NAMALWA (cell line): ENCODE results near the gene ELAVL3.
"Not testable (repeated sequence)": the region's sequence is repeated elsewhere in the genome, so short reads cannot be mapped to it uniquely, and the experiment has no call there.

Source experiments
- DNase-seq: peaks from one replicate; pipeline ENCODE4 v3.0.0-alpha.2; 2015; ENCODE audit warnings: low spot score

The ELAVL3 gene

GRCh38 chr19:11458912-11459311, 21.9 kb downstream of the ELAVL3 start:
- not testable (repeated sequence) for DNase-seq

DNA sequence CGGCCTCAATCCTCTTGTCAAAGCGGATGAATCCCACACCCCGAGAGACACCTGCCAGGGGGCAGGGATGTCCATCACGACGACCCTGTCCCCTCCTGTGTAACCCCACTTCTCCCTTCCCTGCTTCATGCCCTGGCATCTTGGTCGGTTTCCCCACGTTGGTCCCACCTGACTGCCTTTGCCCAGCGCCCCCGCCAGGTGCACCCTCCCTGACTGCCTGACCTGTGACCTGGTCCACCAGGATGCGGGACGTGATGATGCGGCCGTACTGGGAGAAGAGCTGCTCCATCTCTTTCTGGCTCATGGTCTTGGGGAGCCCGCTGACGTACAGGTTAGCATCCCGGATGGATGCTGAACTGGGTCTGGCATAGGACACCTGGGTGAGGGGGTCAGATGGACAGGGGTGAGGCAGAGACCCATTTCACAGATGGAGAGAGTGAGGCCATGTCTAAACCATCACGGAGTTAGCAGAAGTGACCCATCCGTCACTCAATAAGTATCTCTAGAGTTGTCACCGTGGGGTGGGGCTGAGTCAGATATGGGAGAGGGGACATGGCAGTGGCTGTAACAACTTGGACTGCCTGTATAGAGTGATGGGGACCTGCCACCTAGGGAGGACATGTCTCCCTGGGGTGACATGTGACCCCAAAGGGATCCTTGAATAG, 22.5 kb downstream of the ELAVL3 start:
- no peak for DNase-seq

GRCh38 chr19:11457831-11458230, 23.0 kb downstream of the ELAVL3 start:
- DNase-seq, result no peak

- DNase-seq, result no peak
These were observed 23.7 kb downstream of the ELAVL3 start for GRCh38 chr19:11457115-11457514.

DNA sequence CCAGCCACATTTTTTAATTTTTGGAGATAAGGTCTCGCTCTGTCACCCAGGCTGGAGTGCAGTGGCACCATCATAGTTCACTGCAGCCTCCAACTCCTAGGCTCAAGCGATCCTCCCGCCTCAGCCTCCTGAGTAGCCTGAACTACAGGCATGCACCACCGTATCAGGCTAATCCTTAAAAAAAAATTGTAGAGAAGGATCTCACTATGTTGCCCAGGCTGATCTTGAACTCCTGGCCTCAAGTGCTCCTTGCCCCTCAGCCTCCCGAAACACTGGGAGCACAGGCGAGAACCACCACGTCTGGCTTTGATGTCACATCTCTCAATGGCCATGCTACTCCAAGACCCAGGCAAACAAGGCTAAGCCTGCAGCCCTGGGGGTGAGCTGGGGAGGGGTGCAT, 24.2 kb downstream of the ELAVL3 start:
- DNase-seq, result no peak

- DNase-seq, result not testable (repeated sequence)
These were observed 25.7 kb downstream of the ELAVL3 start for GRCh38 chr19:11455233-11455554.

GRCh38 chr19:11453468-11454341, 27.1 kb downstream of the ELAVL3 start:
- DNase-seq, result peak; percentile 53

DNA sequence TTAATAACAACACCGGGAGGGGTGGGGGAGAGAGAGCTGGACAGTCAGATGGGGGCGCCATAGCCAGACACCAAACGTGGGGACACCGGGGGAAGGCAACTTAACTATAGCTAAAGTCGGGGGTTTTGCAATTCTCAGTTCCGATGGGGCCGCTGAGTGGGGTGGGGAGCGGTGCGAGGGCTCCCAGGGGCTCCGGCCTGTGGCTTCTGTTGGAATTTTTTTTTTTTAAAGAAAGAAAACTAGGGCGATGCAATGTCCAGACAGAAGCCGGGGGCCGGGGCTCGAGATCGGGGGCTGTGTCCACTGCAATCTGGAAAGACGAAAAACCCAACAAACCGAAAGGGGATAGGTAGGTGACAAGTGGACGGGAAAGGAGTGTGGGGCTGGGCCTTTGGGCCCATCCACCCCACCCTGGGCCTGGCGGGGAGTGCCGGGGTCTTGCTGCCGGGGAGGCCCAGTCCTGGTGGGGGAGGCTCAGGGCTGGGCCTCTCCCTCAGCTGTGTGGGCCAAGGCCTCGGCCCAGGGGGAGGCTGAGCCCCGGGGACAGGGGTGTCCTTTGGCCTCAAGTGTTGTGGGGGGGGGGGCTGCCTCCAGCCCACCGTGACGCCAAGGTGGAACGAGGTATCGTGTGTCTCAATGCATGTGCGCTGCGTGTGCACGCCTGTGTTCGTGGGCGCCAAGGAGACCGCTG, 28.1 kb downstream of the ELAVL3 start:
- no peak for DNase-seq

GRCh38 chr19:11451871-11452619, 28.8 kb downstream of the ELAVL3 start:
- no peak for DNase-seq

DNA sequence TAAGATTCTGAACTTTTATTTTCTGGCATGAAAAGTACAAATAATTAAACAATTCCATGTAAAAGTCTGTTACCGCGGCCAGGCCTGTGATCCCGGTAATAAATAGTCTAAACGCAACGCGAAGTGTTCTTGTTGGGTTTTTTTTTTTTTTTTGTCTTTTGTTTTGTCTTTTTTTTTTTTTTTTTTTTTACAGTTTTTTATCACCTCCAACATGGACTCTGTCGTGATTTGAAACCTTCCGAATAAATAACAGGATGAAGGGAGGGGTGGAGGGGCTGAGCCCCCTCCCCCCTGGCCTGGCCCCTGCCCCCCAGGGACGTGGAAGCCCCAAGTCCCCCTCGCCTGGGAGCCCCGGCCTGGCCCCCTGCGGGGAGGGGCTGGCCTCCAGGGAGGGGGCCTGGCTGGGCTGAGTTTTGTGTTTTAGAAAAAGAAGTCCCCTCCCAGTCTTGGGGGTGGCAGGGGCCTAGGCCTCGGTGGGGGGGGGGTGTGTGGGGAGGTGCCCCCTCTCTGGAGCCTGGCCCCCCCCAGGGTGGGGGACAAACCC, 29.4 kb downstream of the ELAVL3 start:
- no peak for DNase-seq

DNA sequence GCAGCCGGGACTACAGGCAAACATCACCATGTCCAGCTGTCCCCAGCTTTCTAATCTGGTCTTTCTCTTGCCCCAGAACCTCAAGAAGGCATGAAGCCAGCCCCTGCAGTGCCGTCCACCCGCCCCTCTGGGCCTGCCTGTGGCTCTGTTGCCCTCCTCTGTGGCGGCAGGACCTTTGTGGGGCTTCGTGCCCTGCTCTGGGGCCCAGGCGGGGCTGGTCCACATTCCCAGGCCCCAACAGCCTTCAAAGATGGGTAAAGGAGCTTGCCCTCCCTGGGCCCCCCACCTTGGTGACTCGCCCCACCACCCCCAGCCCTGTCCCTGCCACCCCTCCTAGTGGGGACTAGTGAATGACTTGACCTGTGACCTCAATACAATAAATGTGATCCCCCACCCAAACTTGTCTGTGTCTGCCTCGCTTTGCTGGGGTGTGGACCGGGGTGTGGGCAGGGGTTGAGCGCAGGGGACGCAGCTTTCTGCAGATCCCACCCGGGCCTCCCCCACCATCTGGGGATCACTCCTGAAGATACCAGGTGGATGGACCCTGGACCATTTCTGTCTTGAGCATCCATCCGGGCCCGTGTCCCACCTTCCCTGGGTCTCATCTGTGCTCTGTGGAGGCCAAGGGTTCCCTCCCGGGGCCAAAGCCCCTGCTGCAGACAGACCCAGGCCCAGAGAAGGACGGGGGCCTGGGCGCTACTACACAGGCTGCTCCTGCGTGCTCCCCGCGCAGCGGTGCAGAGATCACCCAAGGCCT, 30.1 kb downstream of the ELAVL3 start:
- DNase-seq, result no peak

- DNase-seq, result no peak
These were observed 31.8 kb downstream of the ELAVL3 start for GRCh38 chr19:11448923-11449554.

DNA sequence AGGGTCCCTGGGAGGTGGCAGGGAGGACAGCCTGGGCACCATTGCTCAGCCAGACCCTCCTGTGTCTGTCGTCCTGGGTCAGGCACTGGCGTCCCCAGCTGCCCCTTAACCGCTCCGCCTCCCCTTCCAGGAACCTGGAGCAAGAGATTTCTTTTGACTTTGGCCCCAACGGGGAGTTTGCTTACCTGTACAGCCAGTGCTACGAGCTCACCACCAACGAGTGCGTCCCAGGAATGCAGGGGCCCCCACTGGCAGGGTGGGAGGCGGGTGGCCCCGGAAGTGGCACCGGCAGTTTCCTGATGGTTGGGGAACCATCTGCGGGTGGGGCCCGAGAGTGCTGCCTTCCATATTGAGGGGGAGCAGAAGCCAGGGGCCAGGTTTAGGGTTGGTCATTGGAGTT, 32.4 kb downstream of the ELAVL3 start:
- DNase-seq, result no peak

DNA sequence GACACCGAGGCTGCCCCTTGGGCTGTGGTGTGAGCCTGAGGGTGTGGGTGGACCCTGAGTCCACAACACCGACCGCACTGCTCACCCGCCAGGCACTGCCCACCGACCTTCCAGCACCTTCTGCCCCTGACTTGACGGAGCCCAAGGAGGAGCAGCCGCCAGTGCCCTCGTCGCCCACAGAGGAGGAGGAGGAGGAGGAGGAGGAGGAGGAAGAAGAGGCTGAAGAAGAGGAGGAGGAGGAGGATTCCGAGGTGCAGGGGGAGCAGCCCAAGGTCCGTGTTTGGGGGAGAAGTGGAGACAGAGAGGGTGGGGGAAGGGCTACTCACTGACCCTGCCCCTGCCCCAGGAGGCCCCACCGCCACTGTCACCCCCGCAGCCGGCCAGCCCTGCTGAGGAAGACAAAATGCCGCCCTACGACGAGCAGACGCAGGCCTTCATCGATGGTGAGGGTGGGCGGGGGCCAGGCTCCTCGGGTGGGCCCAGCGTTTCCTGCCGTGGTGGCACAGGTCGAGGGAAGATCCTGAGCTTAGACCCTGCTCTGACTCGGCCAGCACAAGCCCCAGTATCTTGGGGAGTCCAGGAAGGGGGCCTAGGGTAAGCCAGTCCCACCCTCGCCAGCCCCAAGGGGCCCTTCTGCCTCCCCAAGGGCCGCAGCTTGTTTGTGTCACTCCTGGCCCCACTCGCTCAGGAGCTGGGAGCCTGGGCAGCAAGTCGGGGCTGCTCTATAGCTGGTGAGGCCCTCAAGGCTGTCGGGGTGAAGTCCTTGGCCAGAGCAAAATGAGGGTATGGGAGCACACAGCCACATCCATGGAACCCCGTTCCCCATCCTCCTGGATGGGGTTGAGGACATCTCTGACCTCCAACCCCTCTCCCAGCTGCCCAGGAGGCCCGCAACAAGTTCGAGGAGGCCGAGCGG, 33.2 kb downstream of the ELAVL3 start:
- no peak for DNase-seq

DNA sequence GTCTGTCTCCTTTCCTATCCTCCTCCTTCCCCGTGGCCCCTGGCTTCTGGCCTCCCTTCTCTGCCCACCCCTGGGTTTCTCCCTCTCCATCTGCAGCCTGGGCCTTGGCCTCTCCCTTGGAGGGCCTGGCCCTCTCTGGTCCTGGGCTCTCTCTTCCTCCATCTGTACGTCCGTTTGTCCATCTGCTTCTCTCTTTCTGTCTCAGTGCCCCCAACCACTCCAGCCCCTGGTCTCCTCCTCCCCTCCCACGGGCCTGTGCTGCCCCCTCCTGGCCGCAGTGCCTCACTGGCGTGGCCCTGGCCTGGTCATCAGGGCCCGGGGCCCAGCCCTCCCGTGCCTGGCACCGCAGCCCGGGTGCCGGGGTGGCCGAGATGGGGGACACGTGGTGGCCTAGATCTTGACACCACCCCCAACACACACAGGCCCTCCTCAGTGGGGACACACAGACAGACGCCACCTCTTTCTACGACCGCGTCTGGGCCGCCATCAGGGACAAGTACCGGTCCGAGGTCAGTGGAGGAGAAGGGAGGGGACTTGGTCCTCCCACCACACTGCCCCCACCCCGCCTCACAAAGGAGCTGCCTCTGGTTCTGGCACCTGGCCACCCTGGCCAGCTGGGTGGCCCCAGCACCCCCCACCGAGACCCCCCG, 34.1 kb downstream of the ELAVL3 start:
- DNase-seq, result peak; percentile 61

GRCh38 chr19:11446271-11446651, 34.6 kb downstream of the ELAVL3 start:
- DNase-seq, result no peak

DNA sequence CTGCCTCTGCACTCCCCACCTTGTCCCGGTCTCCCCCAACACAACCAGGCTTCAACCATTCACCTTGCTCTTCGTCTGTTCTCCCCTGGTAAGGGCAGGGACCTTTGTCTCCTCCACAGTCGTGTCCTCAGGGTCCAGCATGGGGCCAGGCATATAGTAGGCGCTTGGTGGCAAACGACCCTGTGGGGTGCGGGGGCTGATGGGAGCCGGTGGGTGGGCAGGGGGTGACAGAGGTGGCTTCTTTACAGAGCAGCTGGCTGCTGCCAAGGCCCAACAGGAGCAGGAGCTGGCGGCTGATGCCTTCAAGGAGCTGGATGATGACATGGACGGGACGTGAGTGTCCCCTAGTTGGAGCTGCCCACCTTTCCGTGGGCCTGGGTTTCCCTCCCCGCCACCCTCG, 35.7 kb downstream of the ELAVL3 start:
- no peak for DNase-seq

- DNase-seq, result no peak
These were observed 36.8 kb downstream of the ELAVL3 start for GRCh38 chr19:11444059-11444458.

GRCh38 chr19:11437955-11438354, 42.9 kb downstream of the ELAVL3 start:
- DNase-seq, result peak; percentile 79
